HepG2 (cell line): ENCODE results near the gene MAN1B1. TPM values are rescaled to one million over a fixed set of nuclear protein-coding genes. Genes with fewer than 3 reads are reported as not detected.

Experiments
- CBX1 ChIP-seq: IDR thresholded peaks from one replicate; pipeline ENCODE4 v1.6.1; 2016; ENCODE audit warnings: antibody characterized with exemption, low read depth
- DNMT3B ChIP-seq: conservative IDR thresholded peaks from 2 replicates; pipeline ENCODE4 v1.6.1; 2016; ENCODE audit warnings: missing biosample characterization, control low read depth
- ELF1 ChIP-seq: sonication (generic); formaldehyde crosslinking; IDR thresholded peaks from 2 replicates; pipeline ENCODE4 v1.4.0; 2020; ENCODE audit warnings: missing genetic modification reagents
- FIP1L1 ChIP-seq: fragments of 200-400 bp; formaldehyde crosslinking; IDR thresholded peaks from 2 replicates; pipeline ENCODE4 v1.6.1; 2018; ENCODE audit warnings: low read depth, mild to moderate bottlenecking, low read length, moderate library complexity, borderline replicate concordance; ENCODE audit not compliant: insufficient read depth
- FOXJ3 ChIP-seq: sonication (generic); formaldehyde crosslinking; IDR thresholded peaks from 2 replicates; pipeline ENCODE4 v1.4.0; 2020; ENCODE audit warnings: missing genetic modification reagents, mild to moderate bottlenecking, borderline replicate concordance
- GZF1 ChIP-seq: sonication (generic); formaldehyde crosslinking; IDR thresholded peaks from 2 replicates; pipeline ENCODE4 v1.5.1; 2020; ENCODE audit warnings: mild to moderate bottlenecking, missing genetic modification reagents
- HOXA5 ChIP-seq: sonication (generic); formaldehyde crosslinking; IDR thresholded peaks from 2 replicates; pipeline ENCODE4 v1.4.0; 2020; ENCODE audit warnings: missing genetic modification reagents
- KLF12 ChIP-seq: sonication (generic); formaldehyde crosslinking; IDR thresholded peaks from 2 replicates; pipeline ENCODE4 v1.4.0; 2020; ENCODE audit warnings: missing genetic modification reagents, borderline replicate concordance
- KLF13 ChIP-seq: sonication (generic); formaldehyde crosslinking; IDR thresholded peaks from 2 replicates; pipeline ENCODE4 v1.4.0; 2020; ENCODE audit warnings: mild to moderate bottlenecking, missing genetic modification reagents
- MYNN ChIP-seq: sonication (generic); formaldehyde crosslinking; IDR thresholded peaks from 2 replicates; pipeline ENCODE4 v1.4.0; 2020; ENCODE audit warnings: mild to moderate bottlenecking, low read depth, missing genetic modification reagents
- SIX1 ChIP-seq: sonication (generic); formaldehyde crosslinking; IDR thresholded peaks from 2 replicates; pipeline ENCODE4 v1.4.0; 2020; ENCODE audit warnings: missing genetic modification reagents, borderline replicate concordance
- SNAPC2 ChIP-seq: sonication (generic); formaldehyde crosslinking; IDR thresholded peaks from 2 replicates; pipeline ENCODE4 v1.8.1; 2022; ENCODE audit warnings: mild to moderate bottlenecking, missing genetic modification reagents
- SP5 ChIP-seq: IDR thresholded peaks from 2 replicates; pipeline ENCODE4 v1.6.1; 2016; ENCODE audit warnings: low read depth, borderline replicate concordance
- TBL1XR1 ChIP-seq: fragments of 150-350 bp; IDR thresholded peaks from 2 replicates; pipeline ENCODE4 v1.6.1; 2014; ENCODE audit warnings: borderline replicate concordance, low read length; ENCODE audit not compliant: partially characterized antibody
- THAP11 ChIP-seq: IDR thresholded peaks from 2 replicates; pipeline ENCODE4 v1.6.1; 2016; ENCODE audit warnings: missing biosample characterization, missing genetic modification reagents
- ZNF10 ChIP-seq: sonication (generic); formaldehyde crosslinking; IDR thresholded peaks from 2 replicates; pipeline ENCODE4 v1.4.0; 2020; ENCODE audit warnings: mild to moderate bottlenecking, low read depth, missing genetic modification reagents, borderline replicate concordance
- ZNF12 ChIP-seq: sonication (generic); formaldehyde crosslinking; IDR thresholded peaks from 2 replicates; pipeline ENCODE4 v1.5.0; 2020; ENCODE audit warnings: missing genetic modification reagents
- ZNF143 ChIP-seq: sonication (generic); formaldehyde crosslinking; IDR thresholded peaks from 2 replicates; pipeline ENCODE4 v1.4.0; 2020; ENCODE audit warnings: missing genetic modification reagents
- ZNF598 ChIP-seq: sonication (generic); formaldehyde crosslinking; IDR thresholded peaks from 2 replicates; pipeline ENCODE4 v1.5.1; 2020; ENCODE audit warnings: mild to moderate bottlenecking, missing genetic modification reagents, borderline replicate concordance
- ZNF841 ChIP-seq: sonication (generic); formaldehyde crosslinking; IDR thresholded peaks from 2 replicates; pipeline ENCODE4 v1.8.1; 2023; ENCODE audit warnings: missing genetic modification reagents, borderline replicate concordance
- polyA plus RNA-seq, 8 experiments: library from polyadenylated mRNA; depleted of rRNA in 3 of 8; stranded (reverse) in 7 of 8; unstranded in 1 of 8; fragments of >200 nt; fragmentation: Illumina TruSeq in 4 of 8; extraction: Trizol in 4 of 8; gene quantifications; 2 replicates each; pipeline versions ENCODE4 v1.2.1 to v1.2.3, GENCODE V29; 2011 to 2016; ENCODE audit warnings: low read depth in 4 of 8, missing spikeins in 1 of 8, mixed read lengths in 1 of 8; ENCODE audit not compliant: insufficient read depth in 1 of 8
- total RNA-seq, 5 experiments: library from RNA; depleted of rRNA; stranded (reverse); fragments of >200 nt; fragmentation: Illumina TruSeq; extraction: Trizol; gene quantifications; 2 replicates each; pipeline ENCODE4 v1.2.3, GENCODE V29; 2016; ENCODE audit warnings: low read depth in 1 of 5
- TF ChIP-seq, protein P1 (sequence below): sonication (generic); formaldehyde crosslinking; IDR thresholded peaks from 2 replicates; pipeline ENCODE4 v1.5.0; 2020; ENCODE audit warnings: mild to moderate bottlenecking, missing genetic modification reagents
- TF ChIP-seq, protein P2 (sequence below): sonication (generic); formaldehyde crosslinking; conservative IDR thresholded peaks from 2 replicates; pipeline ENCODE4 v1.8.0; 2022; ENCODE audit warnings: mild to moderate bottlenecking, moderate library complexity, missing genetic modification reagents
- TF ChIP-seq, protein P3 (sequence below): fragments of 450-650 bp; IDR thresholded peaks from 2 replicates; pipeline ENCODE4 v1.6.1; 2017
- TF ChIP-seq, protein P4 (sequence below): sonication (generic); formaldehyde crosslinking; IDR thresholded peaks from 2 replicates; pipeline ENCODE4 v1.9.0; 2021; ENCODE audit warnings: missing genetic modification reagents, mild to moderate bottlenecking, borderline replicate concordance

MAN1B1 gene
- total and polyA plus RNA-seq, 2 of the 13 experiments (the other 11 are each of a cell fraction or from before 2014, with no cell fraction given) = 48.9 to 59.5 TPM

DNA sequence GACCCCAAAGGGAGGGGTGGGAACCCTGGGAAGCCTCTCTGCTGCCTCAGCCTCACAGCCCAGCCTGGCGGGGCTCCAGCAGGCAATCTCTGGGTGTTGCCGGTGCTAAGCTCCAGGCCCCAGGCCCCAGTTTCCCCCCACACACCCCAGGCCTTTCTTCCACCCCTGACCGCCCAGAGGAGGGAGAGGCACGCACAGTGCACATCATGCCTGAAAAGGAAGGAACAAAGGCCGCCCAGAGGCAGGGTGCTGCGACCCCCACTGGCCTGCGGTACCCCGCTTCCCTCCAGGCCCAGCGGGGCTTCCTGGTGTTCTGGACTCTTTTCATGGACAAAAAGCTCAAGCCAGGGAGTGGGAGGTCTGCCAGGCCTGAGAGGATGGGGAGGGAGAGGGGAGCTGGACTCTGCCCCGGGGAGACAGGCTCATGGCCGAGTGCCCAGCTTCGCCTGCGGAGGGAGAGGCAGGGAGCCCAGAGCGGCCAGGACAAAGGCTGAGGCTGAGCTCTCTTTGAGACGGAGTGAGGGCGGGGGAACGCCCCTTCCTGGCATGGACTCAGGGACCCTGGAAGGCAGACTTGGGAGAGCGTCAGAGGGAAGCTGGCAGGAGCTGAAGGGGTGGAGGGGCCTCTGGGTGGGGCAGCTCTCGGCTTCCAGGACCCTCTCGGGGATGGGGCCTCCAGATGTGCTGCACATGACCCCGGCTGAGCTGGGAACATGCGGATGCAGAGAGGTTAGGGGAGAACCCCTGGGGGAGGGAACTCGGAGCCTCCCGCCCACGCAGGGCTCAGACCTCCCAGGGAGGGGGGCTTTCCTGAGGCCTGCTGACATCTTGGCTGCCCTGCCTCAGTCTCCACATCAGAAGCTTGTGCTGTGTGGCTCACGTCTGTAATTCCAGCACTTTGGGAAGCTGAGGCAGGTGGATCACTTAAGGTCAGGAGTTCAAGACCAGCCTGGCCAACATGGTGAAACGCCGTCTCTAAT lies 31.1 kb upstream of the MAN1B1 start (continued):
- TF ChIP-seq SP5 (CRISPR knock-in tag) = peak; percentile 89
- 0 out of 2 replicates have a peak, but pooled peaks have one; percentile 47 for TF ChIP-seq SNAPC2 (CRISPR knock-in tag)
- no peak for TF ChIP-seq FOXJ3 (CRISPR knock-in tag)
- TF ChIP-seq FIP1L1 = no peak
- no peak for TF ChIP-seq TBL1XR1
- peak; percentile 34; the same call in 1 of the 2 replicates for TF ChIP-seq ZNF12
- no peak for TF ChIP-seq ZNF143
- TF ChIP-seq, protein P1, sequence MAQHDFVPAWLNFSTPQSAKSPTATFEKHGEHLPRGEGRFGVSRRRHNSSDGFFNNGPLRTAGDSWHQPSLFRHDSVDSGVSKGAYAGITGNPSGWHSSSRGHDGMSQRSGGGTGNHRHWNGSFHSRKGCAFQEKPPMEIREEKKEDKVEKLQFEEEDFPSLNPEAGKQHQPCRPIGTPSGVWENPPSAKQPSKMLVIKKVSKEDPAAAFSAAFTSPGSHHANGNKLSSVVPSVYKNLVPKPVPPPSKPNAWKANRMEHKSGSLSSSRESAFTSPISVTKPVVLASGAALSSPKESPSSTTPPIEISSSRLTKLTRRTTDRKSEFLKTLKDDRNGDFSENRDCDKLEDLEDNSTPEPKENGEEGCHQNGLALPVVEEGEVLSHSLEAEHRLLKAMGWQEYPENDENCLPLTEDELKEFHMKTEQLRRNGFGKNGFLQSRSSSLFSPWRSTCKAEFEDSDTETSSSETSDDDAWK = no peak
- TF ChIP-seq CBX1 = peak; percentile 17
- TF ChIP-seq, protein P2, sequence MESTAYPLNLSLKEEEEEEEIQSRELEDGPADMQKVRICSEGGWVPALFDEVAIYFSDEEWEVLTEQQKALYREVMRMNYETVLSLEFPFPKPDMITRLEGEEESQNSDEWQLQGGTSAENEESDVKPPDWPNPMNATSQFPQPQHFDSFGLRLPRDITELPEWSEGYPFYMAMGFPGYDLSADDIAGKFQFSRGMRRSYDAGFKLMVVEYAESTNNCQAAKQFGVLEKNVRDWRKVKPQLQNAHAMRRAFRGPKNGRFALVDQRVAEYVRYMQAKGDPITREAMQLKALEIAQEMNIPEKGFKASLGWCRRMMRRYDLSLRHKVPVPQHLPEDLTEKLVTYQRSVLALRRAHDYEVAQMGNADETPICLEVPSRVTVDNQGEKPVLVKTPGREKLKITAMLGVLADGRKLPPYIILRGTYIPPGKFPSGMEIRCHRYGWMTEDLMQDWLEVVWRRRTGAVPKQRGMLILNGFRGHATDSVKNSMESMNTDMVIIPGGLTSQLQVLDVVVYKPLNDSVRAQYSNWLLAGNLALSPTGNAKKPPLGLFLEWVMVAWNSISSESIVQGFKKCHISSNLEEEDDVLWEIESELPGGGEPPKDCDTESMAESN (CRISPR knock-in tag) = no peak
- TF ChIP-seq ELF1 = no peak; the same call in 1 of the 2 replicates
- TF ChIP-seq, protein P3, sequence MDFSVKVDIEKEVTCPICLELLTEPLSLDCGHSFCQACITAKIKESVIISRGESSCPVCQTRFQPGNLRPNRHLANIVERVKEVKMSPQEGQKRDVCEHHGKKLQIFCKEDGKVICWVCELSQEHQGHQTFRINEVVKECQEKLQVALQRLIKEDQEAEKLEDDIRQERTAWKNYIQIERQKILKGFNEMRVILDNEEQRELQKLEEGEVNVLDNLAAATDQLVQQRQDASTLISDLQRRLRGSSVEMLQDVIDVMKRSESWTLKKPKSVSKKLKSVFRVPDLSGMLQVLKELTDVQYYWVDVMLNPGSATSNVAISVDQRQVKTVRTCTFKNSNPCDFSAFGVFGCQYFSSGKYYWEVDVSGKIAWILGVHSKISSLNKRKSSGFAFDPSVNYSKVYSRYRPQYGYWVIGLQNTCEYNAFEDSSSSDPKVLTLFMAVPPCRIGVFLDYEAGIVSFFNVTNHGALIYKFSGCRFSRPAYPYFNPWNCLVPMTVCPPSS = no peak
- no peak; the same call in 1 of the 2 replicates for TF ChIP-seq SIX1 (CRISPR knock-in tag)
- TF ChIP-seq, protein P4, sequence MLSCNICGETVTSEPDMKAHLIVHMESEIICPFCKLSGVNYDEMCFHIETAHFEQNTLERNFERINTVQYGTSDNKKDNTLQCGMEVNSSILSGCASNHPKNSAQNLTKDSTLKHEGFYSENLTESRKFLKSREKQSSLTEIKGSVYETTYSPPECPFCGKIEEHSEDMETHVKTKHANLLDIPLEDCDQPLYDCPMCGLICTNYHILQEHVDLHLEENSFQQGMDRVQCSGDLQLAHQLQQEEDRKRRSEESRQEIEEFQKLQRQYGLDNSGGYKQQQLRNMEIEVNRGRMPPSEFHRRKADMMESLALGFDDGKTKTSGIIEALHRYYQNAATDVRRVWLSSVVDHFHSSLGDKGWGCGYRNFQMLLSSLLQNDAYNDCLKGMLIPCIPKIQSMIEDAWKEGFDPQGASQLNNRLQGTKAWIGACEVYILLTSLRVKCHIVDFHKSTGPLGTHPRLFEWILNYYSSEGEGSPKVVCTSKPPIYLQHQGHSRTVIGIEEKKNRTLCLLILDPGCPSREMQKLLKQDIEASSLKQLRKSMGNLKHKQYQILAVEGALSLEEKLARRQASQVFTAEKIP (CRISPR knock-in tag) = no peak
- no peak for TF ChIP-seq GZF1 (CRISPR knock-in tag)
- TF ChIP-seq HOXA5 (CRISPR knock-in tag) = 0 out of 2 replicates have a peak, but pooled peaks have one; percentile 35
- no peak for TF ChIP-seq ZNF841
- peak; percentile 36; the same call in 1 of the 2 replicates for TF ChIP-seq KLF12 (CRISPR knock-in tag)
- no peak for TF ChIP-seq MYNN (CRISPR knock-in tag)
- TF ChIP-seq ZNF598 = 0 out of 2 replicates have a peak, but pooled peaks have one; percentile 67
- no peak for TF ChIP-seq ZNF10 (CRISPR knock-in tag)
- TF ChIP-seq DNMT3B (CRISPR knock-in tag) = no peak
- TF ChIP-seq THAP11 (CRISPR knock-in tag) = no peak
- no peak for TF ChIP-seq KLF13 (CRISPR knock-in tag)
